ENCODE measurements around the gene IQSEC2.

Gene IQSEC2

GRCh38 chrX:53281321-53281822 lies at the start of gene IQSEC2:
Gene IQSEC2 (minus strand): TSS chrX:53281584.
- DNase-seq (ENCODE audit: low spot score) = peak; percentile 82

GRCh38 chrX:53330331-53330730 lies 48.9 kb upstream of the IQSEC2 start:
- no peak for DNase-seq (ENCODE audit: low spot score)

GRCh38 chrX:53324803-53325202 lies 43.4 kb upstream of the IQSEC2 start:
- no peak for DNase-seq (ENCODE audit: low spot score)

GRCh38 chrX:53324085-53324484 lies 42.7 kb upstream of the IQSEC2 start:
- DNase-seq (ENCODE audit: low spot score) = no peak

- no peak for DNase-seq (ENCODE audit: low spot score)
These were observed 41.8 kb upstream of the IQSEC2 start for GRCh38 chrX:53323196-53323595.

GRCh38 chrX:53321943-53322497 lies 40.6 kb upstream of the IQSEC2 start:
- no peak for DNase-seq (ENCODE audit: low spot score)

- no peak for DNase-seq (ENCODE audit: low spot score)
These were observed 40.0 kb upstream of the IQSEC2 start for GRCh38 chrX:53321230-53321942.

GRCh38 chrX:53320543-53321229 lies 39.3 kb upstream of the IQSEC2 start:
- DNase-seq (ENCODE audit: low spot score) = no peak

GRCh38 chrX:53319614-53320542 lies 38.5 kb upstream of the IQSEC2 start:
- DNase-seq (ENCODE audit: low spot score) = no peak

- no peak for DNase-seq (ENCODE audit: low spot score)
These were observed 37.5 kb upstream of the IQSEC2 start for GRCh38 chrX:53318766-53319353.

- peak; percentile 51 for DNase-seq (ENCODE audit: low spot score)
These were observed 36.1 kb upstream of the IQSEC2 start for GRCh38 chrX:53317365-53318069.

GRCh38 chrX:53316860-53317237 lies 35.5 kb upstream of the IQSEC2 start:
- DNase-seq (ENCODE audit: low spot score) = no peak

- no peak for DNase-seq (ENCODE audit: low spot score)
These were observed 34.9 kb upstream of the IQSEC2 start for GRCh38 chrX:53316111-53316859.

- no peak for DNase-seq (ENCODE audit: low spot score)
These were observed 32.3 kb upstream of the IQSEC2 start for GRCh38 chrX:53313728-53314105.

- peak; percentile 61 for DNase-seq (ENCODE audit: low spot score)
These were observed 31.8 kb upstream of the IQSEC2 start for GRCh38 chrX:53312946-53313727.

GRCh38 chrX:53309837-53310236 lies 28.5 kb upstream of the IQSEC2 start:
- no peak for DNase-seq (ENCODE audit: low spot score)

- no peak for DNase-seq (ENCODE audit: low spot score)
These were observed 27.5 kb upstream of the IQSEC2 start for GRCh38 chrX:53308836-53309235.

- DNase-seq (ENCODE audit: low spot score) = no peak
These were observed 24.9 kb upstream of the IQSEC2 start for GRCh38 chrX:53305996-53306937.
